ENCODE data around the gene PGPEP1.
"Not testable (repeated sequence)": the region's sequence is repeated elsewhere in the genome, so short reads cannot be mapped to it uniquely, and the experiment has no call there.

Gene PGPEP1

DNA sequence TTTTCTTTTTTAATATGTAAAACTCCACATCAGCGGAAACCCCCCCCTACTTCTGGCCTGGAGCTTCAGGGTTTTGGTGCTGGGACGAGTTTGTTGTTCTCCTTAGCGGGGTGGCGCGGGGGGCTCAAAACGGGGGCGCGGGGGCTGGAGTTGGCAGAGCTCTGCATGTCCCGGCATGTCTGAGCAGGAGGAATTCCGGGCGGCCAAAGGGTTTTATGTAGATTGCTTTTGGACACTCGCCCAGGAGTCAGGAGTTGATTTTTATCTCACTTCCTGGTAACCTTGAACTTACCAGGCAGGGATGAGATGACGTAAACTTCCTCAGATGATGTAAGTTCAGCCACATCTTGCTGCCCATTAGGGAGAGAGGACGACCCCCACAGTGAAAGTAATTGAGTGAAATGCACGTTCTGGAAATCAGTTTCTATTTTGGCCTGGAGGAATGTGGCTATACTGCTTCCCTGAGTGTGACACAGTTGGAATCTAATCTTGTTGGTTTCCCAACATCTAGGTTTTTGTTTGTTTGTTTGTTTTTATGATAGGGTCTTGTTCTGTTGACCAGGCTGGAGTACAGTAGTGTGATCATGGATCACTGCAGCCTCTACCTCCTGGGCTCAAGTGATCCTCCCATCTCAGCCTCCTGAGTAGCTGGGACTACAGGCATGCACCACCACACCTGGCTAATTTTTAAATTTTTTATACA is 24.6 kb downstream of the PGPEP1 start:
- DNase-seq, result peak; percentile 88 to 91

- DNase-seq, result peak; percentile 64 to 77
These were observed 25.6 kb downstream of the PGPEP1 start for GRCh38 chr19:18366021-18366435.

GRCh38 chr19:18368504-18369222 is 28.3 kb downstream of the PGPEP1 start:
- no peak for DNase-seq

- DNase-seq, result no peak
These were observed 33.1 kb downstream of the PGPEP1 start for GRCh38 chr19:18373407-18373891.

GRCh38 chr19:18373892-18374629 is 33.7 kb downstream of the PGPEP1 start:
- DNase-seq, result peak; percentile 99

- DNase-seq, result no peak
These were observed 36.6 kb downstream of the PGPEP1 start for GRCh38 chr19:18377026-18377425.

GRCh38 chr19:18379803-18380747 is 39.7 kb downstream of the PGPEP1 start:
- DNase-seq, result peak; percentile 77 to 85

GRCh38 chr19:18380843-18381242 is 40.4 kb downstream of the PGPEP1 start:
- DNase-seq, result no peak

DNA sequence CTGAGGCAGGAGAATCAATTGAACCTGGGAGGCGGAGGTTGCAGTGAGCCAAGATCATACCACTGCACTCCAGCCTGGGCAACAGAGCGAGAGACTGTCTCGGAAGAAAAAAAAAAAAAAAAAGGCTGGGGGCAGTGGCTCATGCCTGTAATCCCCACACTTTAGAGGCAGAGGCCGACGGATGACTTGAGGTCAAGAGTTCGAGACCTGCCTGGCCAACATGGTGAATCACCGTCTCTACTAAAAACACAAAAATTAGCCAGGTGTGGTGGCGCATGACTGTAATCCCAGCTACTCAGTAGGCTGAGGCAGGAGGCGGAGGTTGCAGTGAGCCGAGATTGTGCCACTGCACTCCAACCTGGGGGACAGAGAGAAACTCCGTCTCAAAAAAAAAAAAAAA is 43.2 kb downstream of the PGPEP1 start:
- DNase-seq, result not testable (repeated sequence)

DNA sequence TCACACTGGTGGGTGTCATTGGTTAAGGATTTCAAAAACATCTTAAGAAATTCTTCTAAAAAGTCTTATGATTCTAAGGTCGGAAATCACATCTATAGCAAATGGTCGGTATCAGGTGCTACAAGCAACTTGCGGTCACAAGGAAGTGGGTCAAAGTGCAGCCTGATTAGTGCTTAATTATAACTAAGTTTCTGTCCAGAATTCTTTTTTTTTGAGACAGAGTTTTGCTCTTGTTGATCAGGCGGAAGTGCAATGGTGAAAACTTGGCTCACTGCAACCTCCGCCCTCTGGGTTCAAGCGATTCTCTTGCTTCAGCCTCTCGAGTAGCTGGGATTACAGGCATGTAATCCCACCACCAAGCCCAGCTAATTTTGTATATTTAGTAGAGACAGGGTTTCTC is 44.4 kb downstream of the PGPEP1 start:
- DNase-seq, result no peak

DNA sequence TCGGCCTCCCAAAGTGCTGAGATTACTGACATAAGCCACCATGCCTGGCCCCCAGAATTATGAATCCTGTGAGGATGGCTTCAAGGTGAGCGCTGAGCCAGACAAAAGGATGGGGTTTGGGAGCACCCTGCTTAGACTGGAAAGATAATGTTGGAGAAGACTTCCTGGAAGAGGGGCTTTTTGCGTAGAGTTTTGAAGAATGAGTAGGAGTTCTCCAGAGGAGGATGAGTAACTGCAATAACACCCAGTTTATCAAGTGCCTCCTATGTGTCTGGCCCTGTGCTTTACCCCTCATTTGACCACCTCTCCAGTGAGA is 44.9 kb downstream of the PGPEP1 start:
- no peak for DNase-seq

DNA sequence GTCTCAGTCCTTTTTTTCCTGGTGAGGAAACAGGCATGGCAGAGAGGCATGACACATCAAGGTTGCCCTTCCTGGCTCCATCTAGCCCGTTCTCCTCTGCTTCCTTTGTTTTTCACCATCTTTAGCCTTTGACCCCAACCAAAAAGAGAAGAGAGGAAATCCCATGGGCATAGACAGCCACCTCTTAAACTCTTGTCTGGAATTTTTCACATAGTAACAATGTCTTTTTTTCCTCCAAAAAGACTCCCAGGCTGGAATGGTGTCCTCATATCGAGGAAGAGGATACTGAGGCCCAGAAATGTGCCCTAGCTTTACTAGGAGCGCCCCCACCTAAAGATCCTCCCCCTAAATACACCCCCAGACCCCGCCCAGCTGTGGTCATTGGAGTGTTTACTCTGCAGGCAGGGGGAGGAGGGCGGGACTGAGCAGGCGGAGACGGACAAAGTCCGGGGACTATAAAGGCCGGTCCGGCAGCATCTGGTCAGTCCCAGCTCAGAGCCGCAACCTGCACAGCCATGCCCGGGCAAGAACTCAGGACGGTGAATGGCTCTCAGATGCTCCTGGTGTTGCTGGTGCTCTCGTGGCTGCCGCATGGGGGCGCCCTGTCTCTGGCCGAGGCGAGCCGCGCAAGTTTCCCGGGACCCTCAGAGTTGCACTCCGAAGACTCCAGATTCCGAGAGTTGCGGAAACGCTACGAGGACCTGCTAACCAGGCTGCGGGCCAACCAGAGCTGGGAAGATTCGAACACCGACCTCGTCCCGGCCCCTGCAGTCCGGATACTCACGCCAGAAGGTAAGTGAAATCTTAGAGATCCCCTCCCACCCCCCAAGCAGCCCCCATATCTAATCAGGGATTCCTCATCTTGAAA is 45.5 kb downstream of the PGPEP1 start, which contains the start of gene GDF15:
Gene GDF15, plus strand, starts transcription at position 484 of the 868 bp plus-strand sequence. Its CDS starts 32 bp downstream, at position 516.
- DNase-seq, result peak; percentile 87 to 90

DNA sequence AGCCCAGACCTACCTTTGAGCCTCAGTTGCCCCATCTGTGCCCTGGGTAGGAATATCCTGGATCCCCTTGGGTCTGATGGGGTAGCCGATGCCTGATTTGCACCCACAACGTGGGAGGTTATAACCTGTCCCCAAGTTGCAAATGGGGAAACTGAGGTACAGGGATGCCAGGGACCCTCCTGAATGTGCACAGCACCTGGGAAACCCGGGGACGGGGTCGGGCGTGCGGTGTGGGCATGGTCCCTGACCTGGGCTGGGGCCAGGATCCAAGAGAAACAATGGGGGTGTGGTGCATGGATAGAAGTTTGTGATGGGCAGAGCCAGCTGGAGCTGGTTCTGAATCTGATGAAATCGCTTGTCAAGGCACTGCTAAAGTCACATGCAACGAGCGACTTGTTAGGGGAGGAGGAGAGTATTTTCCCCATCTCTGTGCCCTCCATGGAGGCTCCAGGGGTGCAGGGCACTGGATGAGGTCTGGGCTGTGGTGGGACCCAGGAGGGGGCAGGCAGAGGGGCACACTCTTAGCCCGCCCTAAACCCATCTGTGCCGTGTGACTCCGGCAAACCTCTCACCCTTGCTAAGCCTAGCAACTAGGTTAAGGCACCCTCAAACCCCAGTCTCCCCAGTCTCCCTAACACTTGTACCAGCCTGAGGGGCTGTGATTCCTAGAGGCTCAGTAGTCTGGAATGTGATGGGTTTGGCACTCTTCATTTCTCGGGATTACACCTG is 46.3 kb downstream of the PGPEP1 start:
- DNase-seq, result peak; percentile 23 to 39

DNA sequence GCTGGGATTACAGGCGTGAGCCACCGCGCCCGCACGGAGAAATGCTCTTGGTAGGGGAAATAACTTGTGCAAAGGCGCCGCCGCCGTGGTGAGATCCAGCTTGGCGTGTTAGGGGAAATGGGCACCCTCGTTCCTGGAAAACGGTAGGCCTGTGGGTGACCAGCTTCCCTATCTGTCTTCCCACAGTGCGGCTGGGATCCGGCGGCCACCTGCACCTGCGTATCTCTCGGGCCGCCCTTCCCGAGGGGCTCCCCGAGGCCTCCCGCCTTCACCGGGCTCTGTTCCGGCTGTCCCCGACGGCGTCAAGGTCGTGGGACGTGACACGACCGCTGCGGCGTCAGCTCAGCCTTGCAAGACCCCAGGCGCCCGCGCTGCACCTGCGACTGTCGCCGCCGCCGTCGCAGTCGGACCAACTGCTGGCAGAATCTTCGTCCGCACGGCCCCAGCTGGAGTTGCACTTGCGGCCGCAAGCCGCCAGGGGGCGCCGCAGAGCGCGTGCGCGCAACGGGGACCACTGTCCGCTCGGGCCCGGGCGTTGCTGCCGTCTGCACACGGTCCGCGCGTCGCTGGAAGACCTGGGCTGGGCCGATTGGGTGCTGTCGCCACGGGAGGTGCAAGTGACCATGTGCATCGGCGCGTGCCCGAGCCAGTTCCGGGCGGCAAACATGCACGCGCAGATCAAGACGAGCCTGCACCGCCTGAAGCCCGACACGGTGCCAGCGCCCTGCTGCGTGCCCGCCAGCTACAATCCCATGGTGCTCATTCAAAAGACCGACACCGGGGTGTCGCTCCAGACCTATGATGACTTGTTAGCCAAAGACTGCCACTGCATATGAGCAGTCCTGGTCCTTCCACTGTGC is 47.9 kb downstream of the PGPEP1 start:
- peak; percentile 92 to 95 for DNase-seq

DNA sequence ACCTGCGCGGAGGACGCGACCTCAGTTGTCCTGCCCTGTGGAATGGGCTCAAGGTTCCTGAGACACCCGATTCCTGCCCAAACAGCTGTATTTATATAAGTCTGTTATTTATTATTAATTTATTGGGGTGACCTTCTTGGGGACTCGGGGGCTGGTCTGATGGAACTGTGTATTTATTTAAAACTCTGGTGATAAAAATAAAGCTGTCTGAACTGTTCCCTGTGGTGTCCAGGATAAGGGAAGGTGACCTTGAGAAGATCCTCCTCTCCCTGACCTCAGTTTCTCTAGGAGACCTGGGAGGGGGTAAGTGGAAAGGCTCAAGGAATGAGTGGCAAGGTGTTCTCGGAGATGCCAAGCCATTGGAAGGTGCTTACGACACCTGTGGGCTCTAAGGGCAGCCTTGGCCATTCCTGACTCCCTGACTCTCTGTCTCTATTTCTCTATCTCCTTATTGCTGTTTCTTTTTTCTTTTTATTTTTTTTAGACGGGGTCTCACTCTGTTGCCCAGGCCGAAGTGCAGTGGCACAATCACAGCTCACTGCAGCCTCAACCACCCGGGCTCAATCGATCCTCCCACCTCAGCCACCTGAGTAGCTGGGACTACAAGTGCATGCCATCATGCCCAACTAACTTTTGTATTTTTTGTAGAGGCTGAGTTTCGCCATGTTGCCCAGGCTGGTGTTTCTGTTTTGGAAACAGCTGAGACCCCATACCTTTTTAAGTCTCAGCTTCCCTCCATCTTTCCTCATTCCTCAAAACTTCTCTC is 48.7 kb downstream of the PGPEP1 start:
- DNase-seq, result no peak

DNA sequence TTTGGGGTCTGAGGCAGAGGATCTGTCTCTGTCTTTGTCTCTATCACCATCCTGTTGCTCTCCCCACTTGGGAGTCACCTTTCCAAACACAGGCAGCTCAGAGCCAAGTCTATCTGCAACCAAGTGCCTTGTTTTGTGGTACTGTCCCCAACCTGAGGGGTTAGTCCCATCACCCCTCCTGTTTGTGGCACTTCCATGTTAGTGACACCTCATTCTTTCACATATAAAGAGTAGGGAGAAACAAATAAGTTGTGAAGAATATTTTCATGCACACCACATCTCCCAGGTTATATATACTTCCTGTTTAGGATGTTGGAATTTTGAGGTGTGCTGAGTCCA is 49.3 kb downstream of the PGPEP1 start:
- DNase-seq, result no peak

DNA sequence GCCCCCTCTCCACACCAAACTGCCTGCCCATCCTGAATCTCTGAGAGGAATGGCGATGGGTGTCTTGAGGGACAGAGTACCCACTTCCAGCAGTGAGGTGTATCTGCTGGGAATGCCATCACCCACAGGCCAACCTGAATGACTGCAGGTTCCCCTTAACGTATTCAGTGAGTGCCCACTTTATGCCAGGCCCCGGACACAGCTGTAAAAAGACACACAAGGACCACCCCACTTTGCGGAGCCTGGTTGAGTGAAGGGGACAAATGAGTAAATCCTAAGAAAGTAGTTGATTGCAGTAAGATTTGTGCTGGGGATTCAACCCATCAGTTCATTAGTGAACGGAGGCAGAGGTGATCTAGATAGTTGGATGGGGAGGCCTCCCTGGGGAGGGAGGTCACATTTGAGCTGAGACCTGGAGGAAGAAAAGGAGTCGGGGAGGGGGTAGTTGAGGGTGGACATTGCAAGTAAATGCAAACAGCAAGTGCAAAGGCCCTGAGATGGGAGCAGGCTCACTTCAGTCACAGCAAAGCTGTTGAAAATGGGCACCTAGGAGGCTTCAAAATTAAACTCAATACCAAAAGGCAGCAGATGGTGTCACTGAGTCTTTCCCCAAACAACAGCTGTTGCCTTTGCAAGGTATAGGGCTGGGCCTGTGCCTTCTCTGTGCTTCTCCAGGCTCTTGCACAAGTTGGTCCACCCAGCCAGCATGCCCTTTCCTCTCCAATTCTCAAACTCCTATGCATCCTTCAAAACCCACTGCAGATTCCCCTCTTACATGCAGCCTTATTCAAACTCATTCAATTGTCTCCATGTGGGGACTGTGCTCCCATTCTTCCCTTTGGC is 49.9 kb downstream of the PGPEP1 start:
- no peak for DNase-seq
